IMR-90 (cell line): ENCODE data around the gene PLTP. TPM values are rescaled to one million over a fixed set of nuclear protein-coding genes. Genes with fewer than 3 reads are reported as not detected.

Source experiments
- ATAC-seq: fragments of 200-7000 bp; cut with Tn5 transposase; 2 replicates; pipeline ENCODE4 v1.9.1; 2020; ENCODE audit warnings: low read depth, mild to moderate bottlenecking, moderate library complexity
- BruUV-seq: library from RNA; stranded (reverse); fragments of 400-500 nt; replicated peaks from 2 replicates; lab custom pipeline; 2021; lab: Mats Ljungman, UMichigan
- CTCF ChIA-PET: fragments of 300-600 bp; formaldehyde crosslinking; extraction: SDS; loops from one replicate; lab custom pipeline; 2021; ENCODE audit warnings: antibody characterized with exemption; lab: Yijun Ruan, JAX
- POLR2A ChIA-PET: fragments of 300-600 bp; sonication (Branson Sonifier 250); formaldehyde crosslinking; loops from one replicate; lab custom pipeline; 2022; ENCODE audit warnings: antibody characterized with exemption; ENCODE audit not compliant: unreplicated experiment; lab: Charles Lee
- DNase-seq: peaks from one replicate; pipeline ENCODE4 v3.0.0; 2013
- H2AFZ ChIP-seq: replicated peaks from 2 replicates; pipeline ENCODE3; 2013; ENCODE audit warnings: low read length, mild to moderate bottlenecking; ENCODE audit not compliant: poor library complexity
- H2AK5ac ChIP-seq: 2 replicates; pipeline ENCODE4 v1.6.1; 2013; ENCODE audit warnings: low read depth, low read length, inconsistent platforms
- H2AK9ac ChIP-seq: replicated peaks from 2 replicates; pipeline ENCODE3; 2013; ENCODE audit warnings: mild to moderate bottlenecking, low read depth, low read length, moderate library complexity; ENCODE audit not compliant: poor library complexity
- H2BK120ac ChIP-seq: 2 replicates; pipeline ENCODE4 v1.6.1; 2013; ENCODE audit warnings: low read depth, low read length, inconsistent platforms
- H2BK15ac ChIP-seq: 3 replicates; pipeline ENCODE4 v1.6.1; 2013; ENCODE audit warnings: low read depth, low read length, inconsistent platforms
- H2BK20ac ChIP-seq: 2 replicates; pipeline ENCODE4 v1.6.1; 2013; ENCODE audit warnings: low read depth, mild to moderate bottlenecking, inconsistent platforms, low read length, moderate library complexity
- H2BK5ac ChIP-seq: 2 replicates; pipeline ENCODE4 v1.6.1; 2013; ENCODE audit warnings: mild to moderate bottlenecking, low read depth, low read length, inconsistent platforms; ENCODE audit not compliant: poor library complexity, severe bottlenecking
- H3K14ac ChIP-seq: replicated peaks from 2 replicates; pipeline ENCODE4 v1.6.1; 2013; ENCODE audit warnings: low read depth, low read length, inconsistent platforms
- H3K18ac ChIP-seq: 2 replicates; pipeline ENCODE4 v1.6.1; 2013; ENCODE audit warnings: low read depth, low read length, control low read depth
- H3K23ac ChIP-seq: 2 replicates; pipeline ENCODE4 v1.6.1; 2013; ENCODE audit warnings: low read depth, low read length, inconsistent platforms
- H3K27ac ChIP-seq: 2 replicates; pipeline ENCODE4 v1.5.1; 2013; ENCODE audit warnings: mild to moderate bottlenecking, control low read depth, low read length; ENCODE audit not compliant: insufficient read depth
- H3K27me3 ChIP-seq: 2 replicates; pipeline ENCODE4 v1.6.1; 2013; ENCODE audit warnings: low read length; ENCODE audit not compliant: control insufficient read depth, insufficient read depth
- H3K36me3 ChIP-seq: 2 replicates; pipeline ENCODE4 v1.6.1; 2013; ENCODE audit warnings: low read length, mixed read lengths; ENCODE audit not compliant: control insufficient read depth, insufficient read depth
- H3K4ac ChIP-seq: 2 replicates; pipeline ENCODE4 v1.6.1; 2013; ENCODE audit warnings: low read depth, low read length, inconsistent platforms
- H3K4me1 ChIP-seq: 2 replicates; pipeline ENCODE4 v1.6.1; 2013; ENCODE audit warnings: low read length, mixed read lengths; ENCODE audit not compliant: control insufficient read depth, insufficient read depth
- H3K4me2 ChIP-seq: 2 replicates; pipeline ENCODE4 v1.6.1; 2013; ENCODE audit warnings: low read depth, mild to moderate bottlenecking, control low read depth, low read length, moderate library complexity
- H3K4me3 ChIP-seq: 2 replicates; pipeline ENCODE4 v1.5.1; 2013; ENCODE audit warnings: low read depth, mild to moderate bottlenecking, control low read depth, low read length, moderate library complexity; ENCODE audit not compliant: insufficient read depth
- H3K56ac ChIP-seq: 2 replicates; pipeline ENCODE4 v1.6.1; 2013; ENCODE audit warnings: low read length, inconsistent platforms; ENCODE audit not compliant: insufficient read depth; ENCODE audit errors: extremely low read depth
- H3K79me1 ChIP-seq, 2 experiments: 2 replicates each; pipeline ENCODE4 v1.6.1; 2013; ENCODE audit warnings: low read length in 2 of 2, inconsistent platforms in 1 of 2, low read depth in 1 of 2
- H3K9ac ChIP-seq: 2 replicates; pipeline ENCODE4 v1.6.1; 2013; ENCODE audit warnings: low read depth, low read length, control low read depth
- H3K9me1 ChIP-seq: 2 replicates; pipeline ENCODE4 v1.6.1; 2013; ENCODE audit warnings: low read length, inconsistent platforms; ENCODE audit not compliant: insufficient read depth
- H3K9me3 ChIP-seq: 2 replicates; pipeline ENCODE4 v1.6.1; 2013; ENCODE audit warnings: low read length; ENCODE audit not compliant: control insufficient read depth, insufficient read depth
- H4K20me1 ChIP-seq: 2 replicates; pipeline ENCODE4 v1.6.1; 2013; ENCODE audit warnings: low read length, inconsistent platforms; ENCODE audit not compliant: insufficient read depth
- H4K5ac ChIP-seq: 2 replicates; pipeline ENCODE4 v1.6.1; 2013; ENCODE audit warnings: mild to moderate bottlenecking, low read depth, low read length, control low read depth
- H4K8ac ChIP-seq, 2 experiments: 2 replicates each; pipeline ENCODE4 v1.6.1; 2013; ENCODE audit warnings: low read depth in 2 of 2, low read length in 2 of 2, control low read depth in 1 of 2, inconsistent platforms in 1 of 2
- H4K91ac ChIP-seq: 2 replicates; pipeline ENCODE4 v1.6.1; 2013; ENCODE audit warnings: low read depth, low read length, inconsistent platforms; ENCODE audit not compliant: insufficient read depth
- BHLHE40 ChIP-seq: fragments of 150-350 bp; IDR thresholded peaks from 2 replicates; pipeline ENCODE4 v1.6.1; 2016; ENCODE audit warnings: mild to moderate bottlenecking, low read depth, low read length
- CEBPB ChIP-seq: IDR thresholded peaks from 2 replicates; pipeline ENCODE4 v1.6.1; 2012; ENCODE audit warnings: low read depth, low read length, improper control_type of control experiment
- CHD1 ChIP-seq: IDR thresholded peaks from 2 replicates; pipeline ENCODE4 v1.6.1; 2012; ENCODE audit warnings: low read depth, low read length, improper control_type of control experiment
- CTCF ChIP-seq: conservative IDR thresholded peaks from 2 replicates; pipeline ENCODE4 v1.5.1; 2012; ENCODE audit warnings: mild to moderate bottlenecking, low read depth, low read length, improper control_type of control experiment
- ELK1 ChIP-seq: fragments of 150-350 bp; IDR thresholded peaks from 2 replicates; pipeline ENCODE4 v1.6.1; 2016; ENCODE audit warnings: low read depth, mild to moderate bottlenecking, low read length, moderate library complexity, borderline replicate concordance
- FOS ChIP-seq: fragments of 150-350 bp; IDR thresholded peaks from 2 replicates; pipeline ENCODE4 v1.6.1; 2016; ENCODE audit warnings: low read depth, low read length
- MAFK ChIP-seq: IDR thresholded peaks from 2 replicates; pipeline ENCODE4 v1.6.1; 2012; ENCODE audit warnings: low read depth, low read length, improper control_type of control experiment
- MAZ ChIP-seq: IDR thresholded peaks from 2 replicates; pipeline ENCODE4 v1.6.1; 2012; ENCODE audit warnings: low read depth, mild to moderate bottlenecking, low read length, improper control_type of control experiment, moderate library complexity, borderline replicate concordance
- MXI1 ChIP-seq: IDR thresholded peaks from 2 replicates; pipeline ENCODE4 v1.6.1; 2012; ENCODE audit warnings: low read depth, mild to moderate bottlenecking, low read length, moderate library complexity, borderline replicate concordance
- NFE2L2 ChIP-seq: fragments of 150-350 bp; IDR thresholded peaks from 2 replicates; pipeline ENCODE4 v1.6.1; 2016; ENCODE audit warnings: low read depth, mild to moderate bottlenecking, low read length
- POLR2A ChIP-seq: IDR thresholded peaks from 2 replicates; pipeline ENCODE4 v1.6.1; 2012; ENCODE audit warnings: mild to moderate bottlenecking, low read depth, low read length
- RAD21 ChIP-seq: IDR thresholded peaks from 2 replicates; pipeline ENCODE4 v1.6.1; 2012; ENCODE audit warnings: low read length, improper control_type of control experiment
- RCOR1 ChIP-seq: IDR thresholded peaks from 2 replicates; pipeline ENCODE4 v1.6.1; 2012; ENCODE audit warnings: mild to moderate bottlenecking, low read length, improper control_type of control experiment; ENCODE audit not compliant: insufficient replicate concordance
- RFX5 ChIP-seq: IDR thresholded peaks from 2 replicates; pipeline ENCODE4 v1.8.0; 2012; ENCODE audit warnings: low read depth, mild to moderate bottlenecking, low read length, moderate library complexity
- SMC3 ChIP-seq: fragments of 150-350 bp; IDR thresholded peaks from 2 replicates; pipeline ENCODE4 v1.6.1; 2016; ENCODE audit warnings: low read depth, mild to moderate bottlenecking, antibody characterized with exemption, low read length, moderate library complexity
- USF2 ChIP-seq: fragments of 150-350 bp; IDR thresholded peaks from 2 replicates; pipeline ENCODE4 v1.6.1; 2017; ENCODE audit warnings: mild to moderate bottlenecking, antibody characterized with exemption, low read length, low read depth
- WGBS, 2 experiments: methylation state at CpG; one replicate each; pipeline versions ENCODE4 v1.1.5 to v1.1.7; 2013; ENCODE audit warnings: missing lambda C conversion rate in 2 of 2; ENCODE audit not compliant: insufficient read length in 1 of 2; ENCODE audit errors: extremely low coverage in 2 of 2; 5-methylcytosine and 5-hydroxymethylcytosine counted together
- dilution Hi-C: fragments of 300-500 bp; cut with HindIII; formaldehyde crosslinking; loops from one replicate; pipeline ENCODE4 v1.14.3; 2018; ENCODE audit warnings: low sequenced_read_pairs; ENCODE audit not compliant: unreplicated experiment
- in situ Hi-C: fragments of 300-500 bp; cut with MboI; formaldehyde crosslinking; loops from 3 replicates; pipeline ENCODE4 v1.14.3; 2019; ENCODE audit warnings: low sequenced_read_pairs, inconsistent platforms, mixed read lengths
- intact Hi-C: fragments of 100-400 bp; cut with micrococcal nuclease; formaldehyde crosslinking; loops from 2 replicates; pipeline ENCODE4 v1.10.0; 2022
- polyA plus RNA-seq, 3 experiments: library from polyadenylated mRNA; depleted of rRNA; stranded (reverse); fragments of >200 nt; gene quantifications; 2 replicates each; pipeline ENCODE4 v1.2.3, GENCODE V29; 2012; ENCODE audit warnings: low replicate concordance in 1 of 3
- total RNA-seq: library from RNA; depleted of rRNA; stranded (reverse); fragments of >200 nt; gene quantifications from 2 replicates; pipeline ENCODE4 v1.2.3, GENCODE V29; 2012

Gene PLTP
- total and polyA plus RNA-seq, 2 of the 4 experiments (the other 2 are of a cell fraction) = 5.4 to 55.8 TPM

- H3K4me3 ChIP-seq = no peak overlapping the region
- no peak for DNase-seq
- no peak overlapping the region for H2AK5ac ChIP-seq
- no peak overlapping the region for H4K5ac ChIP-seq
- no peak overlapping the region for H3K18ac ChIP-seq
- no peak overlapping the region for H3K14ac ChIP-seq
- H4K8ac ChIP-seq = no peak overlapping the region
- H3K4ac ChIP-seq = no peak overlapping the region
- no peak overlapping the region for H4K91ac ChIP-seq
- no peak; the same call in none of the 2 replicates for ATAC-seq
- 93% methylated on average over 3 of the region's 7 CpGs; no CpG with 5 or more reads in 1 of the 2 experiments for WGBS, 2 experiments
- TF ChIP-seq FOS (no peak), MAFK (no peak), MXI1 (no peak), BHLHE40 (no peak), RCOR1 (no peak), MAZ (no peak), RAD21 (no peak), CTCF (no peak), CEBPB (no peak), SMC3 (no peak), USF2 (no peak), NFE2L2 (no peak), RFX5 (no peak), POLR2A (no peak), ELK1 (no peak), CHD1 (no peak)
- H3K4me1 ChIP-seq = no peaks in the 10 kb centered on the region
- no TSS peak for BruUV-seq
- H3K79me1 ChIP-seq = peaks cover 0 to 2% of the 10 kb centered on the region in 2 experiments; a peak in 1 of 4 replicates
- H3K27ac ChIP-seq = no peak overlapping the region
- POLR2A ChIA-PET = no interaction called here
- H3K9me3 ChIP-seq = no peaks in the 10 kb centered on the region
- CTCF ChIA-PET = no interaction called here
- peaks cover 5% of the 10 kb centered on the region; the same call in 1 of the 2 replicates for H3K9me1 ChIP-seq
- H2BK15ac ChIP-seq = no peak overlapping the region
- H2BK20ac ChIP-seq = no peak overlapping the region
- peaks cover 93% of the 10 kb centered on the region for H3K36me3 ChIP-seq
- H2BK5ac ChIP-seq = no peak overlapping the region
- H2AFZ ChIP-seq = no peak overlapping the region
- no peak overlapping the region for H3K4me2 ChIP-seq
- no peak overlapping the region for H3K9ac ChIP-seq
- intact Hi-C loops = no loop called here
- H3K27me3 ChIP-seq = no peaks in the 10 kb centered on the region
- H2AK9ac ChIP-seq = no peak overlapping the region
- no peak overlapping the region for H2BK120ac ChIP-seq
- no peak overlapping the region for H3K23ac ChIP-seq
- no peak overlapping the region for H3K56ac ChIP-seq
- in situ Hi-C loops = no loop called here
- peaks cover 7% of the 10 kb centered on the region; the same call in 1 of the 2 replicates for H4K20me1 ChIP-seq
- dilution Hi-C loops = no loop called here
These were observed 36.3 kb upstream of the PLTP start for GRCh38 chr20:45948261-45948733.
